Endothelial cell of umbilical vein (primary cell): ENCODE measurements around the gene MESD. TPM values are rescaled to one million over a fixed set of nuclear protein-coding genes. Genes with fewer than 3 reads are reported as not detected.

Source experiments
- BruUV-seq: library from RNA; stranded (reverse); fragments of 400-500 nt; replicated peaks from 2 replicates; lab custom pipeline; 2021; lab: Mats Ljungman, UMichigan
- CTCF ChIA-PET: fragments of 300-600, 350-600 bp; sonication (Branson Sonifier 250); formaldehyde crosslinking; loops from one replicate; lab custom pipeline; 2021; ENCODE audit warnings: antibody characterized with exemption, inconsistent platforms; lab: Charles Lee
- POLR2A ChIA-PET: fragments of 300-600, 350-600 bp; sonication (Branson Sonifier 250); formaldehyde crosslinking; loops from one replicate; lab custom pipeline; 2021; ENCODE audit warnings: antibody characterized with exemption, inconsistent platforms; lab: Charles Lee
- DNase-seq: peaks from one replicate; pipeline ENCODE4 v3.0.0-alpha.2; 2011; ENCODE audit warnings: low read depth, low spot score
- FAIRE-seq: peaks from 2 replicates; lab custom pipeline; 2011; peaks lifted over from hg19 to GRCh38; lab: Jason Lieb, UNC
- H2AFZ ChIP-seq: 2 replicates; pipeline ENCODE4 v1.6.0; 2012; ENCODE audit warnings: low read depth, low read length, control low read depth, inconsistent platforms
- H3K27ac ChIP-seq: 2 replicates; pipeline ENCODE4 v1.5.1; 2011; ENCODE audit warnings: low read depth, mild to moderate bottlenecking, control low read depth, low read length, moderate library complexity; ENCODE audit not compliant: insufficient read depth
- H3K27me3 ChIP-seq, 2 experiments: 2 replicates each; pipeline versions ENCODE4 v1.6.0 to v1.6.1; 2011; ENCODE audit warnings: low read length in 2 of 2, mixed read lengths in 1 of 2; ENCODE audit not compliant: control insufficient read depth in 2 of 2, insufficient read depth in 2 of 2
- H3K36me3 ChIP-seq, 2 experiments: 2 replicates in 1 of 2; 3 replicates in 1 of 2; pipeline ENCODE4 v1.5.1; 2011; ENCODE audit warnings: low read length in 2 of 2, mild to moderate bottlenecking in 1 of 2, moderate library complexity in 1 of 2; ENCODE audit not compliant: control insufficient read depth in 2 of 2, insufficient read depth in 2 of 2; ENCODE audit errors: extremely low read depth in 1 of 2
- H3K4me1 ChIP-seq: 3 replicates; pipeline ENCODE4 v1.5.1; 2011; ENCODE audit warnings: mild to moderate bottlenecking, low read length; ENCODE audit not compliant: control insufficient read depth, insufficient read depth; ENCODE audit errors: extremely low read depth
- H3K4me2 ChIP-seq: 2 replicates; pipeline ENCODE4 v1.6.1; 2011; ENCODE audit warnings: low read length, control low read depth, mixed read lengths; ENCODE audit not compliant: insufficient read depth
- H3K4me3 ChIP-seq, 3 experiments: fragments of 200-600 bp in 1 of 3; sonication (generic), shearing (Covaris generic) in 1 of 3; replicated peaks in 1 of 3; 2 replicates each; pipeline ENCODE4 v1.5.1; 2011 to 2016; ENCODE audit warnings: control low read depth in 3 of 3, low read length in 3 of 3, mild to moderate bottlenecking in 2 of 3, inconsistent platforms in 1 of 3, low read depth in 1 of 3, moderate library complexity in 1 of 3; ENCODE audit not compliant: insufficient read depth in 1 of 3
- H3K79me2 ChIP-seq: 2 replicates; pipeline ENCODE4 v1.6.0; 2012; ENCODE audit warnings: low read length, inconsistent platforms; ENCODE audit not compliant: control insufficient read depth, insufficient read depth
- H3K9ac ChIP-seq: replicated peaks from 2 replicates; pipeline ENCODE3; 2011; ENCODE audit warnings: low read length, control low read depth; ENCODE audit not compliant: insufficient read depth; ENCODE audit errors: extremely low read depth
- H3K9me1 ChIP-seq: replicated peaks from 3 replicates; pipeline ENCODE4 v1.6.0; 2011; ENCODE audit warnings: mild to moderate bottlenecking, low read length; ENCODE audit not compliant: control insufficient read depth, insufficient read depth; ENCODE audit errors: extremely low read depth
- H3K9me3 ChIP-seq: replicated peaks from 2 replicates; pipeline ENCODE4 v1.5.1; 2012; ENCODE audit warnings: low read length, inconsistent platforms; ENCODE audit not compliant: control insufficient read depth, insufficient read depth
- H4K20me1 ChIP-seq: replicated peaks from 2 replicates; pipeline ENCODE3; 2011; ENCODE audit warnings: mild to moderate bottlenecking, low read length; ENCODE audit not compliant: control insufficient read depth, insufficient read depth; ENCODE audit errors: extremely low read depth
- EZH2 ChIP-seq: IDR thresholded peaks from 2 replicates; pipeline ENCODE4 v1.6.1; 2012; ENCODE audit warnings: borderline replicate concordance, low read depth, mild to moderate bottlenecking, moderate library complexity, low read length, inconsistent platforms; ENCODE audit not compliant: severe bottlenecking
- FOS ChIP-seq: IDR thresholded peaks from 2 replicates; pipeline ENCODE4 v1.6.1; 2011; ENCODE audit warnings: mild to moderate bottlenecking, low read length, moderate library complexity, borderline replicate concordance; ENCODE audit not compliant: insufficient read depth
- GATA2 ChIP-seq: IDR thresholded peaks from 2 replicates; pipeline ENCODE4 v1.7.0; 2011; ENCODE audit warnings: low read depth, mild to moderate bottlenecking, moderate library complexity, mixed read lengths, low read length; ENCODE audit not compliant: insufficient read length, insufficient read depth
- JUN ChIP-seq: IDR thresholded peaks from 2 replicates; pipeline ENCODE4 v1.6.1; 2011; ENCODE audit warnings: borderline replicate concordance, low read depth; ENCODE audit not compliant: insufficient read length, insufficient read depth
- MYC ChIP-seq: IDR thresholded peaks from one replicate; pipeline ENCODE4 v1.6.1; 2011; ENCODE audit warnings: mild to moderate bottlenecking, low read depth, low read length
- POLR2A ChIP-seq: IDR thresholded peaks from 2 replicates; pipeline ENCODE4 v1.6.1; 2012; ENCODE audit warnings: low read depth, mild to moderate bottlenecking, control low read depth, low read length
- POLR2AphosphoS5 ChIP-seq: IDR thresholded peaks from 2 replicates; pipeline ENCODE4 v1.6.1; 2012; ENCODE audit warnings: low read depth, mild to moderate bottlenecking, control low read depth, low read length, moderate library complexity; ENCODE audit not compliant: insufficient read depth
- dilution Hi-C: fragments of 300-500 bp; cut with MboI; formaldehyde crosslinking; loops from one replicate; pipeline ENCODE4 v1.15.0; 2019; ENCODE audit warnings: low sequenced_read_pairs; ENCODE audit not compliant: extremely low pct_ligation_motif_present
- intact Hi-C: fragments of 100-400 bp; cut with micrococcal nuclease; formaldehyde crosslinking; loops from one replicate; pipeline ENCODE4 v1.10.0; 2022
- polyA plus RNA-seq, 4 experiments: library from polyadenylated mRNA; depleted of rRNA in 3 of 4; stranded (reverse) in 3 of 4; unstranded in 1 of 4; fragments of >200 nt; gene quantifications; 2 replicates each; pipeline versions ENCODE4 v1.2.1 to v1.2.3, GENCODE V29; 2011 to 2012; ENCODE audit warnings: missing spikeins in 1 of 4
- total RNA-seq: library from RNA; stranded (reverse); gene quantifications from 2 replicates; pipeline ENCODE4 v1.2.3, GENCODE V29; 2021
- TF ChIP-seq, protein P1 (sequence below): IDR thresholded peaks from 2 replicates; pipeline ENCODE4 v1.6.1; 2011; ENCODE audit not compliant: insufficient read depth, insufficient read length
- TF ChIP-seq, protein P2 (sequence below), 2 donors: IDR thresholded peaks; 1 replicate in 1 of 2; 2 replicates in 1 of 2; pipeline ENCODE4 v1.5.1; 2011; ENCODE audit warnings: low read length in 2 of 2, mild to moderate bottlenecking in 2 of 2, moderate library complexity in 2 of 2, control low read depth in 1 of 2, inconsistent platforms in 1 of 2, low read depth in 1 of 2; ENCODE audit not compliant: insufficient read depth in 1 of 2; ENCODE audit errors: extremely low read depth in 1 of 2

MESD gene
- total and polyA plus RNA-seq, 2 donors (not counting 3 experiments of a cell fraction or from before 2014, with no cell fraction given) = 12.8 to 30.5 TPM

DNA sequence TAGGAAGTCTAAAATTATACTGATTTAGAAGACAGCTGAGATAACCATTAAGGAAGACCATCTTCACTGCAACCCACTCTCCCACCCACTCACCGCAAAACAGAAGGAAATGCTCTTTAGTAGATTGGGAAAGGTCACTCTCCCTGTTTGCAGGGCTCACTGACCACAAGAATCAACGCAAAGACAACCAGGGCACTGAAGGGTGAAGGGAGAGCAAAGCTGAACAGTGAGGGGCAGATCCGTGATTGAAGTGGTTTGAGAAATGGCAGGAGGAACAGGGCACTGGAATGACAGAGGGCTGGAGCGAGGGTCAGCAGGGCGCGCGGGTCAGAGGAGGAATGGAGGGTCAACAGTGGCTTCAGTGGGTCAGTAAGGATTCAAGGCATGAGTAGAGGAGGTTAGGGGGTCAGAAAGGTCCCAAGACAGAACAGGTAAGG is 520 bp downstream of the MESD start:
- Histone ChIP-seq H3K9me1 (no peaks in the 10 kb centered on the region), H3K27ac (peak overlapping the region; percentile 41), H3K4me3 (peak overlapping the region; percentile 52 to 86 (median 77)), H3K27me3 (no peaks in the 10 kb centered on the region), H3K36me3 (no peaks in the 10 kb centered on the region), H3K9me3 (no peaks in the 10 kb centered on the region), H3K79me2 (peaks cover 49% of the 10 kb centered on the region), H3K9ac (peak overlapping the region; percentile 62), H4K20me1 (peaks cover 2% of the 10 kb centered on the region), H3K4me2 (peak overlapping the region; percentile 82), H3K4me1 (peaks cover 18% of the 10 kb centered on the region), H2AFZ (peak overlapping the region; percentile 90)
- TF ChIP-seq POLR2A = no peak
- TF ChIP-seq, protein P1, sequence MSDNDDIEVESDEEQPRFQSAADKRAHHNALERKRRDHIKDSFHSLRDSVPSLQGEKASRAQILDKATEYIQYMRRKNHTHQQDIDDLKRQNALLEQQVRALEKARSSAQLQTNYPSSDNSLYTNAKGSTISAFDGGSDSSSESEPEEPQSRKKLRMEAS = no peak
- TF ChIP-seq POLR2AphosphoS5 = no peak
- TF ChIP-seq, protein P2, sequence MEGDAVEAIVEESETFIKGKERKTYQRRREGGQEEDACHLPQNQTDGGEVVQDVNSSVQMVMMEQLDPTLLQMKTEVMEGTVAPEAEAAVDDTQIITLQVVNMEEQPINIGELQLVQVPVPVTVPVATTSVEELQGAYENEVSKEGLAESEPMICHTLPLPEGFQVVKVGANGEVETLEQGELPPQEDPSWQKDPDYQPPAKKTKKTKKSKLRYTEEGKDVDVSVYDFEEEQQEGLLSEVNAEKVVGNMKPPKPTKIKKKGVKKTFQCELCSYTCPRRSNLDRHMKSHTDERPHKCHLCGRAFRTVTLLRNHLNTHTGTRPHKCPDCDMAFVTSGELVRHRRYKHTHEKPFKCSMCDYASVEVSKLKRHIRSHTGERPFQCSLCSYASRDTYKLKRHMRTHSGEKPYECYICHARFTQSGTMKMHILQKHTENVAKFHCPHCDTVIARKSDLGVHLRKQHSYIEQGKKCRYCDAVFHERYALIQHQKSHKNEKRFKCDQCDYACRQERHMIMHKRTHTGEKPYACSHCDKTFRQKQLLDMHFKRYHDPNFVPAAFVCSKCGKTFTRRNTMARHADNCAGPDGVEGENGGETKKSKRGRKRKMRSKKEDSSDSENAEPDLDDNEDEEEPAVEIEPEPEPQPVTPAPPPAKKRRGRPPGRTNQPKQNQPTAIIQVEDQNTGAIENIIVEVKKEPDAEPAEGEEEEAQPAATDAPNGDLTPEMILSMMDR (IDR thresholded peaks at IDR 0.05; ENCODE audit: extremely low read depth in 1 of 2, insufficient read depth in 1 of 2, low read depth in 1 of 2, low read length in 2 of 2) = no peak
- no peak for TF ChIP-seq EZH2
- TF ChIP-seq FOS = no peak
- no peak for TF ChIP-seq JUN
- no peak for TF ChIP-seq MYC
- TF ChIP-seq GATA2 = no peak
- BruUV-seq = no TSS peak
- no peak for FAIRE-seq
- DNase-seq = no peak
- POLR2A ChIA-PET = no interaction called here
- intact Hi-C loops = loop anchor here (1.0 kb wide), 2 partner anchors 11 to 335 kb away; partner anchors contain the start of genes STARD5 and TLNRD1
- CTCF ChIA-PET = interaction anchor here (1.7 to 4.8 kb wide), 2 partner anchors 19 to 277 kb away, joined by 5 to 20 read pairs; no protein-coding TSS in a partner anchor
- dilution Hi-C loops = no loop called here
